ENCODE measurements around the gene TEX44.
A peak's percentile ranks its signal among the peaks of the same experiment; 100 is the strongest.
"Not testable (repeated sequence)": the region's sequence is repeated elsewhere in the genome, so short reads cannot be mapped to it uniquely, and the experiment has no call there.

TEX44 gene

DNA sequence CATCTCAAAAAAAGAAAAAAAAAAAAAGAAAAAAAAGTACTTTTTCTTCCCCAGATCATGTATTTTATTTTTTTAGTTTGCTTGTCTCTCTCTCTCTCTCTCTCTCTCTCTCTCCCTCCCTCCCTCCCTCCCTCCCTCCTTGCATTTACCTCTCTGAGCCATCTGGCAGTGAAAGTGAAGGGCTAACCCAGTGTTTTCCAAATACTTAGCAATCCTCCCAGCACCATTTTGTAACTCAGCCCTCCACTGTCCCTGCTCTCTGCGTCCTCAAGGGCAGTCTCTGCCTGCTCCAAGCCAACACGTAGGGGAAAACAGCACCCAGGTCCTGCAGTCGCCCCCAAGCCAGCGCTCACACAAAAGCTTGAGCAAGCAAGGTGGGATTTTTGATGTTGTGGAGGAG, 19.6 kb upstream of the TEX44 start:
- no peak for DNase-seq

DNA sequence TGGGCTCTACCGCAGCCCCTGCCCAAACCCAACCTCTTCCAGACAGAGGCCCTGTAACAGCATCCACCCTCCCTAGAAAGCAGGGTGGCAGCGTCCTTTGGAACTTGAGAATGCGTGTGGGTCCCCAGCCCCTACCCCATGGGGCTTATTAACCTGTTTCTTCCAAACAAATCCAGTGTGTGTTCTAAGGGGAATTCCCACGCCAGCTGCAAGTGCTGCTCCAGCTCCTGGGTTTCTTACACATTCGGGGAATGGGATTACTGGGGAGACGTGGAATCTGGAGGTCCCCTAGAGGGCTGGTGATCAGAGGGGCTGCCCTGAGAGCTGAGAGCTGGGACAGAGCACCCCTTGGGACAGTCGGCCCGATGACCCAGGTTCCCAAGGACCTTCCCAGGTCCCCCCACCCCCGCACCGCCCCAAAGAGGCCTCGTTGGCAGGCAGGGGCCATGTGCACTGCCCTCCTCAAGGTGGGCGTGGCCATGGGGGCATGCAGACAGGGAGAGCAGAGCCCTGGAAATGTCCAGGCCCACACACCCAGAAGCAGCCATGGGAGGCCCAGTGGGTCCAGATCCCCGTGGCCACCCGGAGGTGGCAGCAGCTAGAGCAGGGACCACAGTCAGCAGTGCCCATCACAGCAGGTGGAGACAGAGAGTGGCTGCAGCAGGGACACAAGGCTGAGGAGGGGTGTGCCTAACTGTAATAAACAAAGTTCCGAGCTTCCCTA, 18.8 kb upstream of the TEX44 start:
- no peak for DNase-seq

DNA sequence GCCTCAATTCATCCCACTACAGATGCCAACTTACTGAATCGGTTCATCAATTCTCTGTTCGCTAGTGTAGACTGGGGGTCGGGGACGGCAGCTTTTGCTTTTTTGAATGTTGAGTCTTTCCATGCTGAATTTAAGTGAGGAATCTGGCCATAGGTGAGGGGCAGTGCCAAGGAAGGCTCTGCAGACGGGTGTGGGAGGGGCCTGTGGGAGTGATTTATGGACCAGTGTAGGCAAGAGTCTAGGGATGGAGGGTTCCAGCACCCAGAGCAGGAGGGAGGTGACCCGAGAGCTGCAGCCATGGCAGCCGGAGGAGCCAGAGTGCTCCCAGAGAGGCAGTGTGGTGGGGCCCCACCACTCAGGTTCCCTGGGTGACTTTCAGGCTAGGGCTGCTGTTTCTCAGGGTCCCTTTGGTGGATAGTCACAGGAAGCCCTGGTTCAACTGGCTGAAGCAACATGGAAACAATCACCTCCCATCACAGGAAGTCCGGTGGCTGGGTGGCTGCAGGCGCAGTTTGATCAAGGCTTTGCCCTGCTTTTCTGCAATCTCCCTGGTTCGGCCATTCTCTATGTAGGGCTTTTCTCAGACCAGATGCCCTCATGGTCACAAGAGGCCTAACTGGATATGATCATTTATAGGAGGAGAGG, 16.9 kb upstream of the TEX44 start:
- no peak for DNase-seq

DNA sequence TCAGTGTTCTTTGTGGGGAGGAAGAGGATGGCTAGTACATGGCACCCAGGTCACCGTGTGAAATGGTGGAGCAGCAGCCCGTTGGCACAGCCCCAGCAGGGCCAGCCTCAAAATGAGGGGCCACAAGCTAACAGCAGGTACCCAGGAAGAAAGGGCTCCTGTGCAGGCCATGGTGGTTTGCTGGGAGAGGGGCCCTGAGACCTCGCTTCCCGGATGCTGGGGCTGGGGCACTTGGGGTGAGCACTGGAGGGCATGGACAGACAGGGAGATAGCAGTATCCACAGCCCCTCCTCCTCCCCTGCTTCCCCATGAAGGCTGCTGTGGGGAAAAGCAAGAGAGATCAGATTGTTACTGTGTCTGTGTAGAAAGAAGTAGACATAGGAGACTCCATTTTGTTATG, 16.2 kb upstream of the TEX44 start:
- DNase-seq: no peak

DNA sequence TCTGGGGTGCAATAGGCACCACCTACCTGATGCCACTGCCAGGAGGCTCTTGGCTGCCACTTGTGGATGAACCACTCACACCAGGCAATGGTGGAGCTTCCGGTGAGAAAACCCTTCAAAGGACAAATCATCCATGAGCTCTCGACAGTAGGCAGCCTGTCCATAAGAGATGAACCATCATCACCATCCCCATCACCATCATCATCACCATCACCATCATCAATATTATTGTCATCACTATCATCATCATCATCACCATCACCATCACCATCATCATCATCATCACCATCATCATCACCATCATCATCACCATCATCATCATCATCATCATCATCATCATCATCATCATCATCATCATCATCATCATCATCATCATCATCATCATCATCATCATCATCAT, 14.0 kb upstream of the TEX44 start:
- not testable (repeated sequence) for DNase-seq

DNA sequence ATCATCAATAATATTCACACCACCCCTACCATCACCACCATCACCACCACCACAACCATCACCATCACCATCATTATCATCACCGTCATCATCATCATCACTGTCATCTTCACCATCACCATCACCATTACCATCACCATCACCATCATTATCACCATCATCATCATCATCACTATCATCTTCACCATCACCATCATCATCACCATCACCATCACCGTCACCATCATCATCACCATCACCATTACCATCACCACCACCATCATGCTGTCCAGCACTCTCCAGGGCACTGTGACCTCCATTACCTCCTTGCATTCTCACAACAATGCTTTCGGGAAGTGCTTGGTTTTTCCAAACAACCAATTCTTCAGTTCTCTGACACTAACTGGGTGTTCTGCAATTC, 13.1 kb upstream of the TEX44 start:
- no peak for DNase-seq

DNA sequence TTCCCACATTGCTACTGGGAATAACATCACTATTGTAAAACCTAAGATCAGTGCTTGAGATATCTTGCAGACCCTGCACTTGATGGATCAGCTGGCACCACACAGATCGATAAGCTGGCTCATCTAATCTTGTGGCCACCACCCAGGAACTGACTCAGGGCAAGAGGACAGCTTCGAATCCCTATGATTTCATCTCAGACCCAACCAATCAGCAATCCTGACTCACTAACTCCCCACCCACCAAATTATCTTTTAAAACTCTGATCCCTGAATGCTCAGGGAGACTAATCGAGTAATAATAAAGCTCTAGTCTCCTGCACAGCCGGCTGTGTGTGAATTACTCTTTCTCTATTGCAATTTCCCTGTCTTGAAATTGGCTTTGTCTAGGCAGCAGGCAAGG, 11.3 kb upstream of the TEX44 start:
- no peak for DNase-seq

DNA sequence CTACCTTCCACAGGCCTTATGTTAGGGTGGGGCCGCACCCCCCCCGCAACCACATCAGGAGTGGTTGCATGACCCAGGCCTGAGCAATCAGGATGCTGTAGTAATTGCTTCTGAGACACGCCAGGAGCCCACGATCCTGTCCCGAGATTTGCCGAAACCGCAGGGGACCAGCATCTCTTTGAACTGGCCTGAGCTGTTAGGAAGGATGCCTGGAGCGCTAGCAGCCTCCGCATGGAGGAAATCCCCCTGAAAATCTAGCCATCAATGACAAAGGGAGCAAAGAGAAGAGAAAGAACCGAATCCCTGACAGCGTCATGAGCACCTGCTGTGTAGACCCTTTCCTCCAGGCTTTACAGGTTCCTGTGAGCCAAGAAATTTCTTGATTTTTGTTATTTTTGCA, 8.7 kb upstream of the TEX44 start:
- no peak for DNase-seq

DNA sequence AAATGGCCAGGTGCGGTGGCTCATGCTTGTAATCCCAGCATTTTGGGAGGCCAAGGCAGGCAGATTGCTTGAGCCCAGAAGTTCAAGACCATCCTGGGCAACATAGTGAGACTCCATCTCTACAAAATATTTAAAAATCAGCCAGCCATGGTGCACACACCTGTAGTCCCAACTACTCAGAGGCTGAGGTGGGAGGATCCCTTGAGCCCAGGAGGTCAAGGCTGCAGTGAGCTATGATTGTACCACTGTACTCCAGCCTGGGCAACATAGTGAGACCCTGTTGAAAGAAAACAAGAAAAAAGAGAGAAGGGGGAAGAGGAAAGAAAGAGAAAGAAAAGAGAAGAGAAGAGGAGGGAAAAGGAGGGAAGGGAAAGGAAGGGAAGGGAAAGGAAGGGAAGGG, 4.9 kb upstream of the TEX44 start:
- not testable (repeated sequence) for DNase-seq

DNA sequence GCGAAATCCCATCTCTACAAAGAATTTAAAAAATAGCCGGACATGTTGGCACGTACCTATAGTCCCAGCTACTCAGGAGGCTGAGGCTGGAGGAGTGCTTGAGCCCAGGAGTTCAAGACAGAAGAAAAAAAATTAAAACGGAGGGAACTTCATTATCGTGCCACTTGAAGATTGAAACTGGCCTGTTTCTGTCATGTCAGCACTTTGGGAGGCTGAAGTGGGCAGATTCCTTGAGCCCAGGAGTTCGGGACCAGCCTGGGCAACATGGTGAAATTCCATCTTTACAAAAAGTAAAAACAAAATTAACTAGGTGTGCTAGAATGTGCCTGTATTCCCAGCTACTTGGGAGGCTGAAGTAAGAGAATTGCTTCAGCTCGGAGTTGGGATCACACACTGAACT, 3.0 kb upstream of the TEX44 start:
- DNase-seq: no peak

DNA sequence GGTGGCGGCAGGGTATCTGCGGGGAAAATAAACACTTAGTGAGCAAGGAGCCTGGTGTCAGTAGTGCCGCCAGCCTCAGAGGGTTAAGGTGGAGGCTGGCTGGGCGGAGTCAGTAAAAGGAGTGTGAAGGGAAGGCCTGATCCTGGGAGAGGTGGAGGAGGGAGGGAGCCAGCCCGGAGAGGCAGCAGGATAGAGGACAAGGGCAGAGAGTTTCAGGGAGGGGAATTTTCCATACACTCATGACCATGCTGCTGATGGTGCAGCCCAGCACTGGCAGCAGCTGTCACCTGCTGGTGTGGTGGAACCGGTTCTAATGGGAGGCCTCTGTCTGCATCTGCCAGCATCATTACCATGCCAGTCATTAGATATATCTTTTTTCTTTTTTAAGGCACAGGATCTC, 2.0 kb upstream of the TEX44 start:
- DNase-seq: no peak

DNA sequence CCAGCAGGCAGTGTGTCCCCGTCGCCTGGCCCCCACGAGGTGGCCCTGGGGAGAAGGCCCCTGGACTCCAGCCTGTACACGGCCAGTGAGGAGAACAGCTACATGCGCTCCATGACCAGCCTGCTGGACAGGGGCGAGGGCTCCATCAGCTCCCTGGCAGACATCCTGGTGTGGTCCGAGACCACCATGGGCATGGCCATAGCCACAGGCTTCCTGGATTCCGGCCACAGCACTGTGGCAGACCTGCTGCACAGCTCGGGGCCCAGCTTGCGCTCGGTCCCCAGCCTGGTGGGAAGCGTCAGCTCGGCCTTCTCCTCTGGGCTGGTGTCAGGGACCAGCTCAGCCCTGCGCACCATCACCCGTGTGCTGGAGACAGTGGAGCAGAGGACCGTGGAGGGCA, 1.0 kb downstream of the TEX44 start:
- no peak for DNase-seq

DNA sequence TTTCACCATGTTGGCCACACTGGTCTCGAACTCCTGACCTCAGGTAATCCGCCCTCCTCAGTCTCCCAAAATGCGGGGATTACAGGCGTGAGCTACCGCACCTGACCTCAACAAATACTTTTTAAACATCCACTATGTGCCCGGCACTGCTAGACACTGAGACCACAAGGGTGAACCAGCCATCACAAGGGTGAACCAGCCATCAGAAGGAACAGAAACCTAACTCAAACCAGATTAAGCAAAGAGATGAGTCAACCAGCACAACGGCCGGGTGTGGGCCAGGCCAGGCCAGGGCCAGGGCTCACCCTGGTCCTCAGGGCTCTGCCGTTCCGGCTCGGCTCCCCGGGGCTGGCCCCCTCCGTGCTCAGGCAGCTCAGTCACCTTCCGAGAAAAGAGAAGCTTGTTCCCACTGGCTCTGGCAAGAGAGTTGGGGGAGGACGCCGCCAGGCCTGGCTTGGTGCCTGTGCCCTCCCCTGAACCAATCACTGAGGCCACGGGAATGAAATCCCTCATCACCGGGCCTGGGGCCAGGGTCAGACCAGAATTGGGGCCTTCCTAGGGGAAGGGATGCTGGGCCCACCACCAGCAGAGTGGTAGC, 4.4 kb downstream of the TEX44 start:
- DNase-seq: no peak

DNA sequence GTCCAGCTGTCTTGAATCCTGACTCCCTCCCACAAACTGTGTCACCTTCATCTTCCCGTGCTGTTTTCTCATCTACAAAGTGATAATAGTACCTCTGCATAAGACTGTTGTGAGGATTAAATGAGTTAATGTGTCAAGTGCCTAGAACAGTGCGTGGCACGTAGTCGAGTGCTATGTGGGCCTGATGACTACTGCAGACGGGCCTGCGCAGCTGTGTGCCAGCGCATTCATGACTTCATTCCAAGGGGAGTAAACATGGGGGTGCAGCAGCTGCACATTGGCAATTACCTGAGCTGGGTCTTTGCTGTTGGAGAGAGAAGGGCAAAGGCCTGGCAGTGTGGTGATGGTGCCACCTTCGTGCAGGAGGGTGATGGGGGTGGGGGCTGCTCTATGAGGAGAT, 5.0 kb downstream of the TEX44 start:
- DNase-seq: no peak

DNA sequence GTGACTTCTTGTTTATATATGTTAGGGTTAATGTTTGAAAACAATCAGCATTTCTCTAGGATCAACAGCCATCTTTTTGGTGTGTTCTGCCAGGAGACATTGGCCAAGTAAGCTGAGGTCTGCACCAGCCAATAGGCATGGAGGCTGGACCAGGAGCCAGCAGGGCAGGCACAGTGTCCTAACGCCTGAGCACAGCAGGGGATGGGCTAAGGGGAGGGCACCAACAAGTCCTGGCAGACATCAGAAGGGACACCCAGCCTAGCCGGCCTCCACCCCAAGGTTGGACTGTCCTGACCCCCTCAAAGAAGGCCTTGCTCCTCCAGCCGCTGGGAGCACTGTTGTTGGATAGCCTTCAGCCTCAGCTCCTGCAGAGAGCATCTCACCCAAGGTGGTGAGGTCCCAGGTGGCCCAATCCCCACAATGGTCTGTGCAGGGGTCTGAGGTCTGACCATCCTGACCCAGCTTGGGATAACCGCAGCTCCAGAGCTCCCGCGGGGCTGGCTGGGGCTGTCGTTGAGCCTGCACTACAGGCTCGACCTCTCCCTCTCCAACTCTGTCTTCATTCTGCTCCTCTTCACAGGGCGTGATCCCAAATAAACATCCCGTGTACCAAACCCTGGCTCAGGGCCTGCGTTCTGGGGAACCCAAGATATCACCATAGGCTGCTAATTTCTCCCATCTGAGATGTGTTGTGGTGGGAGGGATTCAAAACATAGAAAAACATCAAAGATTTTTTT, 8.1 kb downstream of the TEX44 start:
- DNase-seq: no peak

DNA sequence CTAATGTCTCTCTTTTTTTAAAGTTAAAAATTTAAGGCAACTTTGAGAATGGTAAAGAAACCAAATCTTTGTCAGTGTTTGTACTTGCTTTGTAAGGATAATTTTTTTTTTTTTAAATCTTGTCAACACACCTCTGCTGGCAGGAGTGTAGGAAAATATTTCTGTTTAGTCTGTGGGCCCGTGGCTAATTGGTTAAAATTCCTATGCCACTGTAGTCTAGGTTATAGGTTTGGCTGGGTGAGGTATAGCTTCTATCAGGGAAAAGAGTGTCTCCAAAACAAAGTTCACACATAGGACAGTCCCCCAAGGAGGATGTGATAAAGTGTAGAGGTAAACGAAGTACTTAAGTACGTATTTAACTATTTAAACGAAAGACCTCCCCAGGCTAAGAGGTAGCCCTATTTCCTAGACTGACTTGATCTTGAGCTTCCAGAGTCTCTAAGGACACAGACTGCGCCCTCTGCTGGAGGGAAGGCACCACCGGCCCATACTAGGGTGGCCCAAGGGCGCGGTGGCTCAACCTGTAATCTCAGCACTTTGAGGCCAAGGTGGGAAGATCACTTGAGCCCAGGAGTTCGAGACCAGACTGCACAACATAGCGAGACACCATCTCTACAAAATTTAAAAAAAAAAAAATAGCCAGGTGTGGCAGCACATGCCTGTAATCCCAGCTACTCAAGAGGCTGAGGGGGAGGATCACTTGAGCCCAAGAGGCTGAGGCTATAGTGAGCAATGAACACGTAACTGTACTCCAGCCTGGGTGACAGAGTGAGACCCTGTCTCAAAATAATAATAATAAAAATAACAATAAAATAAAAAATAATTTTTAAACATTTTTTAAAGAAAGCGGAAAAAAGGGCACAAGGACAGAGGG, 8.9 kb downstream of the TEX44 start:
- DNase-seq: peak; percentile 84

DNA sequence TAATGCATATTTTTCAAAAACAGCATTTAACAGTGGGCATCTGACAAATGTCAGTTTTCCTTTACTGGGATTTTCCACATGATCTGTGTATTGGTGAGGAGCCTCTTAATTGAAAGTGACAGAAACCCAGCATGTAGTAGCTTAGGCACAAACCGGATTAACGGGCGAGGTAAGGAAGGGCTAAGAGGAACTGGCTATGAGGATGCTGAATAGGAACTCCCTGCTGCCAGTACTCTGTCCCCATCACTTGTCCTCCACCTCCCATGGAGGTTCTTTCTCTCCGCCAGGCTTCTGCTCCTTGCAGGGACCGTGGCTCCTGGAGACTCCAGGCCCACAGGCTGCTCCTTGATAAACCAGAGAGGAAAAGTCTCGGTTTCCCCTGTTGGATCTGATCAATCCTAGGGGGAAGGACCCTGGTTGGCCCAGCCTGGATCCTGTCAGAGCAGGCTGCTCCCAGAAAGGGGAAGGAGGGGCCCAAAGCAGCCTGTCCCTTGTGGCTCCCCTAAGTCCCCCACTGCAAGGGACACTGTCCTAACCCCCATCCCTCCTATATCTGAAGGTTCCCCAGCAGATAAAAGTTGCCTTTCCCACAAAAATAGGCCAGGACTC, 10.3 kb downstream of the TEX44 start:
- DNase-seq: no peak

DNA sequence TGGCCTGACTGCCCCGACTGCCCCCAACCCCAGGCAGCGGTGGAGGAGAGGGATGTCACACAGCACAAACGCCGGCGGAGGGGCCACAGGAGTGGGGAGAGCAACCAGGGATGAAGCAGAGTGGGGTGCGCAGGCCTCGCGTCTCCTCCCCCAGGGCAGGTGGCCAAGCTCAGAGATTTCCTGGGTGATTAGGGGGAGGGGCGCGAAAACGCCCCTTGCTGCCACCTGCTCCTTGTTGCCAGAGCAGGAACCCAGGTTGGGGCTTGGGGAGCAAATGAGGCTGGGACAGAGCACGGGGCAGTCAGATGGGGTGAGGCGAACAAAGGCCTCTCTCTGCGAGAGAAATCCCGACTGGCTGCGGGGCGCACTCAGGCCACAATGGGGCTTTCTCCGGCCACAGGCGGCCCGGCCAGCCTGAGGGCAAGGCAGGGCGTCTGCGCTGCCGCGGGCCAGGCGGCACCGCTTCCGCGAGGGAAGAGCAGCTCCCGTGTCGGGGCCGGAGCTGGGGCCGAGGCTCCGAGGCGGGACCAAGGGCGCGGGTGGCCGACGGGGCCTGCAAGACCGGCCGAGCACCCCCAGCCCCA, 11.5 kb downstream of the TEX44 start:
- no peak for DNase-seq

DNA sequence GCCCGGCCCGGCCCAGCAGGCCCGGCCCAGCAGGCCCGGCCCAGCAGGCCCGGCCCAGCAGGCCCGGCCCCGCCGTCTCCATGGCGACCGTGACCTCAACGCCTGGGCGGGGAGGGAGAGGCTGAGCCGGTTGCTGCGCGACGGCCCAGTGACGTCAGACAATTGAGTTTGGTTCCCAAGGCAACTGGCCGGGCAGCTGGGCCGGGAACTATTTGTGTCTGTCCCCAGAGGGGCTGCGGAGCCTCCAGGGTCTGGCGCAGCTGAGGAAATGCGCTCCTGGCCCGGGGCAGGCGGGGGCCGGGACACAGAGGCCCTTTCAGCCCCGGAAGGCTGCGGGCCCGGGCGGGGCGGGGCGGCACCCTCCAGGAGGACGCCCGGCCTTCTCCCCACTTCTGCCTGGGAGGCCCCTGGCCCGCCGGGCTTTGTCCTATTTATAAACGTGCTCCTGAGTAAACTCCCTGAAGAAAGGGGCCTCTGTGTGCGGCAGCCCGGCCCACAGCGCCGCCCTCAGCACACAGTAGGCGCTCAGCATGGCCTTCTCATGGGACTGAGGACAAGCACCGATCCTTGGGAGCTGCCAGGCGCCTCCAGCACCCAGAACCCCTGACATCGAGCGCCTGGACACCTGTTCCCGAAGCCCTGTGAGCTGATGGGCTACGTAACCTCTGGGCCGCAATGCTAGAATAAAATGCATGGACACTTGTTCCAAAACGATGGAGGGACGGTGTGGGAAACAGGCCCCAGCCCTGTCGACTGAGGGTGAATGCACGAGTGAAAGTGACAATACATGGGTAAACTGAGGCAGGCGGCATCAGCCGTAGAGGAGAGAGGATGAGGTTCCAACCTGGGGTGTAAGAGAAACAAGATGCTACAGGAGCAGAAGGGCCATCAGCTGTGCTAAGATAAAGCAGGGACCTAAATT, 12.3 kb downstream of the TEX44 start:
- peak; percentile 93 for DNase-seq

DNA sequence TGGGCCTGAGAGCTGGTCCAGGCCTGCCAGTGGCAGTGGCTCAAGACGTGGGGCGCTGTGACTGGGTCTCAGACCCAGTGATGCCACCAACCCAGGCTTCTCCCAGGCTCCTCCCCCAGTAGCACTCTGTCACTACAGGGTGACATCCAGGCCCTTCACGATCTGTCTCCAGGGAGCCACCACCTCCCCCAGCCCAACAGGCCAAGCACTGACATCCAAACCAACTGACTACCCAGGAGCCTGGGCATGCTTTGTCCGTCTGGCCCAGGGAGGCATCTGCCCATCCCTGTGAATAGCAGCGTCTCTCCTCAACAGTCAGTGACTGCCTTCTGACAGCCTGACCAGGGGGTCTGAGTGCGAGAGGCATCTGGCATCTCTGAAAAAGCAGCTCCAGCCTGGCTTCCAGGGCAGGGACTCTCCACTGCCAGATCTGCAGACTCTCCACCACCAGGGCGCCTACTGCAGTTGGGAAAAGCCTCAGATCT, 13.0 kb downstream of the TEX44 start:
- DNase-seq: no peak

DNA sequence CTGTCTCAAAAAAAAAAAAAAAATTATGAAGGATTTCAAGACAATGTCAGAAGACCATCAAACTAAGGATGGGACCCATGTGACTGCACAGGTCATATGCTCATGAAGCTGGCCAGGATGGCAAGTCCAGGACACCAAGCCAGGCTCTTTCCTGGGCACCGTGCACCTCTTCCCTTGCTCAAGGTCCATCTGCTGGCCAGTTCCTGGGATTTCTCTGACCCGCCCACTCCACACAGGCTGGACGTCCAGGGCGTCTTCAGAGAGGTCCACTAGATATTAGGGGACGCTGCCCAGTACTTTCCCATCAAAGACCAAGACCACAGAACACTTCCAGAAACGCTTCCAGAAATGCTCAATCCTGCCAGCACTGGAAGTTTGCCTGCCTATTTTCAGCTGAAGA, 14.3 kb downstream of the TEX44 start:
- DNase-seq: no peak
